Memory B cell (primary cell): ENCODE results near the gene MIB2.
A peak's percentile ranks its signal among the peaks of the same experiment; 100 is the strongest.

Experiments used
- ATAC-seq: fragments of 150-1000 bp; cut with Tn5 transposase; 2 replicates; pipeline ENCODE4 v1.10.0; 2021; ENCODE audit warnings: low read depth, mild to moderate bottlenecking, moderate library complexity
- DNase-seq, 2 donors: peaks; one replicate each; pipeline ENCODE4 v3.0.0; 2022; ENCODE audit warnings: low spot score in 2 of 2
- H3K27ac Mint-ChIP-seq: one replicate; pipeline ENCODE4 v1.8.0; 2022; ENCODE audit warnings: mild to moderate bottlenecking, moderate library complexity, mixed read lengths
- H3K27me3 Mint-ChIP-seq: one replicate; pipeline ENCODE4 v1.8.0; 2022; ENCODE audit warnings: mixed read lengths
- H3K36me3 Mint-ChIP-seq: one replicate; pipeline ENCODE4 v1.8.0; 2022; ENCODE audit warnings: mild to moderate bottlenecking, mixed read lengths
- H3K4me1 Mint-ChIP-seq: one replicate; pipeline ENCODE4 v1.8.0; 2022; ENCODE audit warnings: mixed read lengths
- H3K4me3 Mint-ChIP-seq: one replicate; pipeline ENCODE4 v1.8.0; 2022; ENCODE audit warnings: mild to moderate bottlenecking, moderate library complexity, mixed read lengths
- H3K9me3 Mint-ChIP-seq: one replicate; pipeline ENCODE4 v1.8.0; 2022; ENCODE audit warnings: mixed read lengths

Gene MIB2

DNA sequence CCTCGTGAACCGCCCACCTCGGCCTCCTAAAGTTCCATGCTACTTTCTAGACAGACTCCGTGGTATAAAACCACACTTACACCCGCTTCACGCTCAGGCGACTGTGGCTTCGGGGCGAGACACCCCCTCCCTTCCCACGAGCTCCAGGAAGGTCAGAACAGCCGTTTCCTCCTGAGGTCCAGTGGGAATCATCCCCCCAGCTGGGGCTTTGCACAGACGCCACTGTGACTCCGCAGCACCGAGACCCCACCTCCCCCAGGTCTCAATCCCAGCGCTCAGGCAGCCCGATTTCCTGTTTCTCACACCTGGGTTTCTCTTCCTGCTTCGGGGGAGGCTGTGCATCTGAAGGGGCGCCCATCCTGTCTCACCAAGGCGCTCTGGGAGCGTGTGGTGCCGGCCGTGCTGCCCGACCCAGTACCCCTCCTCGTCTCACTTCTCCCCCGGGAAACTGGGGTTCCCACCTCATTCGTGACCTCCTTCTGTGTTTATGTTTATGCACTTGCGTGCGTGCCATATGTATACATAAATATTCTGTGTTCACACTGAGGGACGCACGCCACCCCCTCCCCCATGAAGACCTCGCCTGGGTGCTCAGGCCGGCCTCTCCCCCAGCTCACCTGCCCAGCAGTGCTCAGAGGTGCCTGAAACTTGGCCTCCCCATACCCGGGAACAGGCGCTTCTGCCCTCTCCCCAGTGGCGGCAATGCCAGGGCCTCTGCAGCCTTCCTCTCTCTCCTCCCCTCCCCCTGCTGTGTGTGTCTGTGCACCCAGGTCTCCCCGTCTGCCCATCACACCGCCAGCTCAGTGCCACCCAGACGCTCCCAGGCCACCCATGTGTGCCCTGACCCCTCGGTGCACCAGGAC is 62.6 kb downstream of the MIB2 start:
- ATAC-seq (peak; percentile 71), DNase-seq (peak; percentile 49 to 63)
- peaks cover 23% of the 10 kb centered on the region for H3K4me1 Mint-ChIP-seq

GRCh38 chr1:1678581-1679380 is 63.5 kb downstream of the MIB2 start:
- Mint-ChIP-seq H3K36me3 (peaks cover 1% of the 10 kb centered on the region), H3K27ac (peak overlapping the region; percentile 92), H3K4me3 (peak overlapping the region; percentile 78), H3K4me1 (peaks cover 26% of the 10 kb centered on the region), H3K27me3 (no peaks in the 10 kb centered on the region), H3K9me3 (no peaks in the 10 kb centered on the region)
- ATAC-seq (peak; percentile 42), DNase-seq (peak; percentile 38 to 58)

More for the DNA sequence above, 62.6 kb downstream of the MIB2 start:
- H3K4me3 Mint-ChIP-seq, result peak overlapping the region; percentile 78
- H3K9me3 Mint-ChIP-seq, result no peaks in the 10 kb centered on the region
- peaks cover 1% of the 10 kb centered on the region for H3K36me3 Mint-ChIP-seq
- H3K27me3 Mint-ChIP-seq, result no peaks in the 10 kb centered on the region
- H3K27ac Mint-ChIP-seq, result peak overlapping the region; percentile 92
